Dedifferentiated amniotic fluid mesenchymal stem cell (primary cell): ENCODE results near the gene C19orf38.

Experiments
- DNase-seq: peaks from one replicate; pipeline ENCODE4 v3.0.0-alpha.2; 2016; ENCODE audit errors: extremely low spot score

C19orf38 gene

GRCh38 chr19:10848230-10848856 is at the start of gene C19orf38:
TSS of gene C19orf38 (plus strand) at chr19:10848415. CDS start at chr19:10848509, 94 bp downstream.
- no peak for DNase-seq

- DNase-seq = no peak
Observed at GRCh38 chr19:10800488-10800887, 47.7 kb upstream of the C19orf38 start.

- no peak for DNase-seq
Observed at GRCh38 chr19:10802479-10802878, 45.7 kb upstream of the C19orf38 start.

GRCh38 chr19:10803252-10803651 is 45.0 kb upstream of the C19orf38 start:
- no peak for DNase-seq

- no peak for DNase-seq
Observed at GRCh38 chr19:10805065-10805757, 43.0 kb upstream of the C19orf38 start.

GRCh38 chr19:10805758-10806247 is 42.4 kb upstream of the C19orf38 start:
- no peak for DNase-seq

GRCh38 chr19:10808937-10809649 is 39.1 kb upstream of the C19orf38 start:
- DNase-seq = no peak

GRCh38 chr19:10809651-10810285 is 38.4 kb upstream of the C19orf38 start:
- no peak for DNase-seq

- no peak for DNase-seq
Observed at GRCh38 chr19:10811391-10812111, 36.7 kb upstream of the C19orf38 start.

- no peak for DNase-seq
Observed at GRCh38 chr19:10812196-10812595, 36.0 kb upstream of the C19orf38 start.

GRCh38 chr19:10812902-10813404 is 35.3 kb upstream of the C19orf38 start:
- DNase-seq = peak; percentile 81

GRCh38 chr19:10815007-10815536 is 33.1 kb upstream of the C19orf38 start:
- no peak for DNase-seq

GRCh38 chr19:10815969-10816644 is 32.1 kb upstream of the C19orf38 start:
- DNase-seq = peak; percentile 40

GRCh38 chr19:10816691-10817090 is 31.5 kb upstream of the C19orf38 start:
- no peak for DNase-seq

- peak; percentile 94 for DNase-seq
Observed at GRCh38 chr19:10817291-10818038, 30.8 kb upstream of the C19orf38 start.

GRCh38 chr19:10818301-10819123 is 29.7 kb upstream of the C19orf38 start:
- DNase-seq = no peak

GRCh38 chr19:10819124-10820060 is 28.8 kb upstream of the C19orf38 start:
- no peak for DNase-seq

- DNase-seq = no peak
Observed at GRCh38 chr19:10820173-10820572, 28.0 kb upstream of the C19orf38 start.
